NB4 (cell line): ENCODE measurements around the gene DIPK1C.

Experiments used
- CTCF ChIP-seq: IDR thresholded peaks from one replicate; pipeline ENCODE4 v1.5.1; 2012; ENCODE audit warnings: low read depth, low read length
- MAX ChIP-seq: IDR thresholded peaks from 2 replicates; pipeline ENCODE4 v1.6.1; 2011; ENCODE audit warnings: low read depth, low read length
- MYC ChIP-seq: IDR thresholded peaks from 2 replicates; pipeline ENCODE4 v1.6.1; 2011; ENCODE audit warnings: low read depth, low read length
- POLR2A ChIP-seq: IDR thresholded peaks from 2 replicates; pipeline ENCODE4 v1.6.1; 2011; ENCODE audit warnings: mild to moderate bottlenecking; ENCODE audit not compliant: insufficient read length; ENCODE audit errors: extremely low read depth

GRCh38 chr18:74388227-74388626 is 68.9 kb downstream of the DIPK1C start:
- TF ChIP-seq POLR2A: no peak
- no peak for TF ChIP-seq CTCF
- TF ChIP-seq MAX: no peak
- no peak for TF ChIP-seq MYC
